Measurements from ENCODE around the gene GRIA1.

GRCh38 chr5:153654504-153655200 lies 164.2 kb downstream of the GRIA1 start:
- TF ChIP-seq CTCF (IDR thresholded peaks at IDR 0.05) (no peak), EP300 (IDR thresholded peaks at IDR 0.05) (no peak)
